AG09319 (cell line): ENCODE measurements around the gene LRRFIP2.

ENCODE experiments used
- DNase-seq: peaks from one replicate; pipeline ENCODE4 v3.0.0-alpha.2; 2010; ENCODE audit warnings: low read depth; ENCODE audit errors: extremely low read depth
- CTCF ChIP-seq: IDR thresholded peaks from 2 replicates; pipeline ENCODE4 v1.5.1; 2011; ENCODE audit warnings: low read depth, mild to moderate bottlenecking, inconsistent platforms, low read length, moderate library complexity

Gene LRRFIP2

GRCh38 chr3:37100411-37100810 is 74.0 kb downstream of the LRRFIP2 start:
- TF ChIP-seq CTCF: no peak
- DNase-seq: no peak

GRCh38 chr3:37099469-37099868 is 74.9 kb downstream of the LRRFIP2 start:
- no peak for DNase-seq
- TF ChIP-seq CTCF: no peak

- no peak for TF ChIP-seq CTCF
- DNase-seq: no peak
These were observed 75.5 kb downstream of the LRRFIP2 start for GRCh38 chr3:37098884-37099283.

GRCh38 chr3:37097776-37098175 is 76.6 kb downstream of the LRRFIP2 start:
- TF ChIP-seq CTCF: no peak

GRCh38 chr3:37096975-37097374 is 77.4 kb downstream of the LRRFIP2 start:
- no peak for DNase-seq
- TF ChIP-seq CTCF: no peak

More at GRCh38 chr3:37097776-37098175, 76.6 kb downstream of the LRRFIP2 start:
- no peak for DNase-seq

GRCh38 chr3:37096288-37096687 is 78.1 kb downstream of the LRRFIP2 start:
- TF ChIP-seq CTCF: no peak

GRCh38 chr3:37094636-37095035 is 79.7 kb downstream of the LRRFIP2 start:
- no peak for TF ChIP-seq CTCF
- DNase-seq: no peak

More at GRCh38 chr3:37096288-37096687, 78.1 kb downstream of the LRRFIP2 start:
- DNase-seq: peak; percentile 24
